ENCODE measurements around the gene GJD4. TPM values are rescaled to one million over a fixed set of nuclear protein-coding genes. Genes with fewer than 3 reads are reported as not detected.

Gene GJD4
- polyA plus RNA-seq, 3 donors = not detected

GRCh38 chr10:35576730-35577129, 28.4 kb upstream of the GJD4 start:
- Mint-ChIP-seq H3K4me1 (no peaks in the 10 kb centered on the region), H3K27ac (no peak overlapping the region), H3K9me3 (peaks cover 0 to 6% (median 0%) of the 10 kb centered on the region in 7 donors), H3K4me3 (no peak overlapping the region), H3K27me3 (ENCODE audit: low read depth in 3 of 3) (peaks cover 2 to 6% (median 3%) of the 10 kb centered on the region in 3 donors), H3K36me3 (peaks cover 29 to 38% of the 10 kb centered on the region in 2 donors)
- Histone ChIP-seq H3K4me3 (replicated peaks in 1 of 3; ENCODE audit: low read depth in 2 of 3, low read length in 3 of 3) (no peak overlapping the region), H3K4me1 (ENCODE audit: control insufficient read depth in 1 of 2, insufficient read depth in 2 of 2, low read length in 2 of 2) (no peaks in the 10 kb centered on the region), H2AFZ (ENCODE audit: insufficient read depth, low read depth, low read length, poor library complexity, severe bottlenecking) (no peak overlapping the region), H3K9ac (ENCODE audit: insufficient read depth, low read length, poor library complexity, severe bottlenecking) (no peak overlapping the region), H3K27ac (ENCODE audit: low read depth in 1 of 2, low read length in 2 of 2) (no peak overlapping the region), H3K9me3 (replicated peaks in 1 of 2; ENCODE audit: control insufficient read depth in 1 of 2, insufficient read depth in 1 of 2, low read length in 2 of 2) (no peaks in the 10 kb centered on the region), H3K79me2 (ENCODE audit: insufficient read depth, low read length) (no peaks in the 10 kb centered on the region), H3K36me3 (replicated peaks in 1 of 2; ENCODE audit: control insufficient read depth in 1 of 2, insufficient read depth in 2 of 2, low read length in 2 of 2) (peaks cover 23 to 39% of the 10 kb centered on the region in 2 donors), H3K4me2 (replicated peaks; ENCODE audit: extremely low read depth, low read length, poor library complexity, severe bottlenecking) (no peak overlapping the region), H4K20me1 (ENCODE audit: insufficient read depth, low read length) (peaks cover 4% of the 10 kb centered on the region), H3K27me3 (ENCODE audit: control insufficient read depth in 2 of 2, insufficient read depth in 2 of 2, low read length in 2 of 2) (no peaks in the 10 kb centered on the region)
- 100% methylated on average over 2 of the region's 3 CpGs for WGBS (ENCODE audit: insufficient coverage)
- no peak for TF ChIP-seq CTCF (IDR thresholded peaks at IDR 0.05)
- DNase-seq = no peak
- intact Hi-C loops (cut with micrococcal nuclease) = no loop called here

DNA sequence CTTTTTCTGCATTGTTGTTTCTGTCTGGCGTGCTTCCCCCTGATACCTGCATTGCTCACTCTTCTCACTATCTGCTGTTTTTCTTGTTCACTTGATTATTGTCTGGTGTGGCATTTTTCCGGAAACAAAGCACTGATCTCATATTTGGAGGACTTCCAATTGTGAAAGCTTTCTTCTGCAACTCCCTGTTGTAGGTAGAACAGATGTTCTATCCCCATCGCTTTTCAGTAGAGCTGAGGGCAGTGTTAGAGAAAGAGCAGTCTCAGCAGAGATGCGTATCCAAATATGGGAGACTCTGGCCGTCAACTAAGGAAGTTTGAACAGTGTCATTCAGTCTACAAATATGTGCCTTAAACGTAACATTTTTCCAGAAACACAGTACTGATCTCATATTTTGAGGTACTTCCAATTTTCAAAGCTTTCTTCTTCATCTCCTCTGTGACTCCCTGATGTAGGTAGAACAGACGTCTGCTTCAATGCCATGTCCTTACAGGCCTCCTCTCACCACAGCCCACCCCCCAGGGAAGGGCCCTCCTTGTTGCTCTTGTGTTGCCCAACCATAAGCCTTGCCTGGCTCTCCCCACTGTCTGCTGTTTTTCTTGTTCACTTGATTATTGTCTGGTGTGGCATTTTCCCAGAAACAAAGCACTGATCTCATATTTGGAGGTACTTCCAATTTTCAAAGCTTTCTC, 27.1 kb upstream of the GJD4 start:
- H3K27me3 ChIP-seq (ENCODE audit: control insufficient read depth in 2 of 2, insufficient read depth in 2 of 2, low read length in 2 of 2) = no peaks in the 10 kb centered on the region
- H3K27ac ChIP-seq (ENCODE audit: low read depth in 1 of 2, low read length in 2 of 2) = no peak overlapping the region
- H3K9me3 Mint-ChIP-seq = peaks cover 0 to 6% (median 0%) of the 10 kb centered on the region in 7 donors
- no peaks in the 10 kb centered on the region for H3K9me3 ChIP-seq (replicated peaks in 1 of 2; ENCODE audit: control insufficient read depth in 1 of 2, insufficient read depth in 1 of 2, low read length in 2 of 2)
- no peak overlapping the region for H3K4me3 ChIP-seq (replicated peaks in 1 of 3; ENCODE audit: low read depth in 2 of 3, low read length in 3 of 3)
- TF ChIP-seq CTCF (IDR thresholded peaks at IDR 0.05) = no peak
- H3K27ac Mint-ChIP-seq = no peak overlapping the region
- peaks cover 21 to 24% of the 10 kb centered on the region in 2 donors for H3K36me3 Mint-ChIP-seq
- no peaks in the 10 kb centered on the region for H3K4me1 ChIP-seq (ENCODE audit: control insufficient read depth in 1 of 2, insufficient read depth in 2 of 2, low read length in 2 of 2)
- no peak overlapping the region for H3K4me2 ChIP-seq (replicated peaks; ENCODE audit: extremely low read depth, low read length, poor library complexity, severe bottlenecking)
- DNase-seq = no peak
- intact Hi-C loops (cut with micrococcal nuclease) = no loop called here
- H3K36me3 ChIP-seq (replicated peaks in 1 of 2; ENCODE audit: control insufficient read depth in 1 of 2, insufficient read depth in 2 of 2, low read length in 2 of 2) = peaks cover 15 to 28% of the 10 kb centered on the region in 2 donors
- WGBS (ENCODE audit: insufficient coverage) = 84% methylated on average over 4 of the region's 7 CpGs
- no peak overlapping the region for H2AFZ ChIP-seq (ENCODE audit: insufficient read depth, low read depth, low read length, poor library complexity, severe bottlenecking)
- no peaks in the 10 kb centered on the region for H3K79me2 ChIP-seq (ENCODE audit: insufficient read depth, low read length)
- peaks cover 4% of the 10 kb centered on the region for H4K20me1 ChIP-seq (ENCODE audit: insufficient read depth, low read length)
- H3K9ac ChIP-seq (ENCODE audit: insufficient read depth, low read length, poor library complexity, severe bottlenecking) = no peak overlapping the region
- no peak overlapping the region for H3K4me3 Mint-ChIP-seq
- H3K4me1 Mint-ChIP-seq = no peaks in the 10 kb centered on the region
- H3K27me3 Mint-ChIP-seq (ENCODE audit: low read depth in 3 of 3) = peaks cover 2 to 6% (median 3%) of the 10 kb centered on the region in 3 donors

All from CD14-positive monocyte (primary cell).